ENCODE results near the gene TRABD.
A peak's percentile ranks its signal among the peaks of the same experiment; 100 is the strongest.
"Not testable (repeated sequence)": the region's sequence is repeated elsewhere in the genome, so short reads cannot be mapped to it uniquely, and the experiment has no call there.

TRABD gene

GRCh38 chr22:50201191-50202129 lies 15.7 kb downstream of the TRABD start:
- no peak for DNase-seq (ENCODE audit: low read depth)

GRCh38 chr22:50202130-50202666 lies 16.5 kb downstream of the TRABD start:
- no peak for DNase-seq (ENCODE audit: low read depth)

- no peak for DNase-seq (ENCODE audit: low read depth)
Observed at GRCh38 chr22:50203288-50203687, 17.6 kb downstream of the TRABD start.

GRCh38 chr22:50204571-50204970 lies 18.9 kb downstream of the TRABD start:
- no peak for DNase-seq (ENCODE audit: low read depth)

- not testable (repeated sequence) for DNase-seq (ENCODE audit: low read depth)
Observed at GRCh38 chr22:50204998-50205397, 19.3 kb downstream of the TRABD start.

- DNase-seq (ENCODE audit: low read depth): no peak
Observed at GRCh38 chr22:50205781-50206569, 20.3 kb downstream of the TRABD start.

- DNase-seq (ENCODE audit: low read depth): no peak
Observed at GRCh38 chr22:50206599-50206998, 20.9 kb downstream of the TRABD start.

- DNase-seq (ENCODE audit: low read depth): no peak
Observed at GRCh38 chr22:50207383-50208140, 21.8 kb downstream of the TRABD start.

- DNase-seq (ENCODE audit: low read depth): no peak
Observed at GRCh38 chr22:50208430-50208938, 22.8 kb downstream of the TRABD start.

GRCh38 chr22:50208939-50209892 lies 23.5 kb downstream of the TRABD start:
- no peak for DNase-seq (ENCODE audit: low read depth)

GRCh38 chr22:50209893-50210292 lies 24.2 kb downstream of the TRABD start:
- peak; percentile 55 for DNase-seq (ENCODE audit: low read depth)

- DNase-seq (ENCODE audit: low read depth): no peak
Observed at GRCh38 chr22:50210378-50211139, 24.8 kb downstream of the TRABD start.

GRCh38 chr22:50211147-50211546 lies 25.4 kb downstream of the TRABD start:
- no peak for DNase-seq (ENCODE audit: low read depth)

GRCh38 chr22:50213263-50213662 lies 27.6 kb downstream of the TRABD start:
- DNase-seq (ENCODE audit: low read depth): no peak

GRCh38 chr22:50215297-50216054 lies 29.8 kb downstream of the TRABD start:
- no peak for DNase-seq (ENCODE audit: low read depth)

- no peak for DNase-seq (ENCODE audit: low read depth)
Observed at GRCh38 chr22:50216055-50216683, 30.5 kb downstream of the TRABD start.

- no peak for DNase-seq (ENCODE audit: low read depth)
Observed at GRCh38 chr22:50216684-50217520, 31.2 kb downstream of the TRABD start.
